D341Med (cell line): Measurements from ENCODE around the gene TIGD2.
"Not testable (repeated sequence)": the region's sequence is repeated elsewhere in the genome, so short reads cannot be mapped to it uniquely, and the experiment has no call there.

ENCODE experiments used
- DNase-seq: peaks from one replicate; pipeline ENCODE4 v3.0.0; 2012; ENCODE audit warnings: low spot score

The TIGD2 gene

DNA sequence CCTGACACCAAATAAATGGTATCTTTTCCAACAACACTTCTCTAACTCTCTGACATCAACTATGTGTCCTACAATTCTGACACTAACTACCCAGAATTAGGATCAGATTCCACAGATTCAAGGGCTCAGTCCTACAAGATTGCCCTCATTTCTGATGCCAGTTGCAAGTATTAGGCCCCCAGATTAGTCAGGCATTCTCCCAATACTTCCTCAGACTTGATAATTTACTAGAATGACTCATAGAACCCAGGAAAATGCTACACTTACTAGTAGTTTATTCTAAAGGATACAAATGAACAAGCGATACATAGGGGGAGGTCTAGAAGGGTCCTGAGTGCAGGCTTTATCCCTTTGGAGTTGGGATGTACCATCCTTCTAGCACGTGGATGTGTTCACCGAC, 8.5 kb downstream of the TIGD2 start:
- no peak for DNase-seq

DNA sequence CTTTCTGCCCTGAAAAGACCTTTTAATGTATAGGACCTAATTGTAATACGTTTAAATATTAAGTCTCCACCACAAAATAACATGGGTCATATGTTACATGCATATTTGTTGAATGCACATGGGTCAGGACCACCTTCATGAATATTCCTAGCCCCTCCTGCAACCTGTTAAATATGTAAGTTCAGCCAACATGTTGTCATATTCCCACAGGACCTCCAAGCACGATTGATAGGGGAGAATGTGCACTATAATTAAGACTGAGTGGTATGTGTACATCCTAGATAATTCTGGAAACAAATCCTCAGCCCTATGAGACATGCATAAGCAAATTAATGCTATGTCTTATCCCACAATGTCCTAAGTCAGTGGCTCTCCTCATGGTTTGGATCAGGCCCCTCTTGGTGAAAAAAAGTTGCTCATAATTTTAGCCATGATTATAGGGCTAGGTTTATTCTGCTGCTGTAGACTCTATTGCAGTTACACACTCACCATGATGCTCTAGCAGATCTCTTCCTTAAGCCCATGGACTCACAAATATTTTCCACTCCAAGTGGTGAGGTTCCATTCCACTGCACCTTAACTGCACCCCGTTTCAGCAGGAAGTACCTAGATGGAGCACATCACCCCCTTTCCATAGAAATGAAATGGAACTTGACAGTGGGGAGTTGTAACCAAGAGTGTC, 10.2 kb downstream of the TIGD2 start:
- DNase-seq, result no peak

DNA sequence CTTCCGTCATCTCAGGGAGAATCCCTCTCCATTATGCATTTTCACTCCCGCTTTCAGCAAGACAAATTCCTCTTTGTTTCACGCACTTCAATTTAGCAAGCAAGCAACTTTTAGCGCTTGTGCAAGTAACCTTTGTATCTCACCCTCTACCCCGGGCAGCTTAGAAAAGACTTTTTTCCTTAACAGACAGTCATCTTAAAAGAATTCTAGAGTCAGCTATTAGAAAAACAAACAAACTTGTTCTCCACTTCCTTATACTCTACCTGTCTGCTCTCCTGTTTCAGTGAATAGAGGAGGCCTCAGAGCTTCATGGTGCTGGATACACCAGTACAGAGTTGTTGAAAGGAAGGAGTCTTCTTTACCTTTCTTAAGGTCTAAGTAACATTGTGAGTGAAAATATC, 12.1 kb downstream of the TIGD2 start:
- DNase-seq, result no peak

DNA sequence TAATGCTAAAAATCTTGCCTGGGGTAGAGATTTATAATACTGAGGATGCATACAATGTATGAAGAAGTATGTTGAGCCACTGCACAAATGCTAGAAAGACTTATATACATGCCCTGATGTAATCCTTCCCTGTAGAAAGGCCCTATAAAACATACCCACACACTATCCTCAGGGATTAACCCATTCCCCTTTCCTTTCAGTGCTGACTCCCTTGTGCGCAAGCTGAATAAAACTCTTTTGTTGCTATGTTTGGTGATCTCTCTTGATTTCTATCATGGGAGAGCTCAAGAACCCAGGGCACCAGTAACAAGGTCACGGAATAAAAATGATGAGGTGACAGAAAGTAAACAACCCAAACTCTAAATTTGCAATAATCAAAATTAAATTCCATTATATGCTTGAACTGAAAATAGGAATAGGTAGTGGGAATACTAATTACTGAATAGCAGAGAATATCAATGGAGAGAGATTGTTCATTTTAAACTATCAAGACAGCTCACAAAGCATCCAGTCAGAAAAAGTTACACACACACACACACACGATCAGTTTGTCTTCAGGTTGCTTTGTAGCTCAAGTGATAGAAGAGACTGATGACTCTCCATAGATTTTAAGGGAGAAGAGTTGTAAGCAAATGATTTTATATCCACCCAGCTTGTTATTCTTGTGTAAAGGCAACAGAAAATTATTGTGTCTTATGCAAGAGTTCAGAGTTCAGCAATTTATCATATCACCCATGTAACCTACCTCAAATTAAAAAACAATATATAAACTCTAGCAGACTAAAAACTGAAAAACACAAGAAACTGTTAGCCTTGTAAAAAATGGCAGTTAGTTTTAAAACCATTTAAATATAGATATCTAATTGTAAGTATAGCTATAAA, 14.8 kb downstream of the TIGD2 start:
- DNase-seq, result no peak

DNA sequence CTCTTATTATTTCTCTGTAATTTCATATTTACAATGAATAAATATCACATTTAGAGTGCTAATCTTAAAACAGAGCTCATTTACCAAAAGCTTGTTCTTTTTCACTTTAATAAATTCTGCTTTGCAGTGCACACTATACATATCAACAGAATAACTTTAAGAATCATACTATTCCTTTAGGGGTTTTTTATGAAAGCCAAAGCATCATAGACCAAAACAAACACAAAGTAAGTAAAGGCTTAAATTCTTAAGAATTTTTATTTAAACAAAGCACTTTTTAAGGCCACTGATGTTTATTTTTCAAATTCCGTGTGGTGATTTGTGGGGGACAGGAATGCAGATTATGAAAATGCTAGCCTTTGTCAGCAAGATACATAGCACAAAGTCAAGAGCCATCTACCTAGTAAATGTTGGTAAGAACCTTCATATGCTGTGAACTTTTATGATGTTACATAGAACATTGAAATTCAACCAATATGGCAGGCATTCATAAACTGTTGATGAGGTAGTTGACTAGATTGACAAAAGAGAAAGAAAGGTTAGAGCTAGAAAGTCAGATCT, 17.8 kb downstream of the TIGD2 start:
- no peak for DNase-seq

DNA sequence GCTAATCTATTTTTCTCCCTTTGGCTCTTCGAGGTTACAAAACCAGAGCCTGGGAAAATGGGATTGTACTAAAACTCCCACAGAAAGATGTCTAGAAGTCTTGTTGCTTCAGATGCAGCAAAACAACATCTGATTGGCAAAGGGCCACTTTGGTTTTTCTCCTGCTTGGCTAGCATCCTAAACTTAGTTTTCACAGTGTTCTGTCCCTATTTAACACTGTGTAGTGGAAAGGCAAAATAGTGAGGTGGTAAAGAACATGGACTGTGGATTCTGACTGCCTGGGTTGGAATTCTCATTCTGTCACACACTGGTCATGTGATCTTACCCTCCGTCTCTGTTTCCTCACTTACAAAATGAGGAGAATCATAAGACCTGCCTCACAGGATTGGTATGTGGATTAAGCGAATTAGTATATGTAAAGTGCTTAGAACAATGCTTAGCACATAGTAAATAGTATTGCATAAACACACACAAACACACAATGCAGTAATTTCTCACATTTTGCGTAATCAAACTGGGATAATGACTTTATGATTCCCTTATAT, 23.5 kb downstream of the TIGD2 start:
- DNase-seq, result no peak

DNA sequence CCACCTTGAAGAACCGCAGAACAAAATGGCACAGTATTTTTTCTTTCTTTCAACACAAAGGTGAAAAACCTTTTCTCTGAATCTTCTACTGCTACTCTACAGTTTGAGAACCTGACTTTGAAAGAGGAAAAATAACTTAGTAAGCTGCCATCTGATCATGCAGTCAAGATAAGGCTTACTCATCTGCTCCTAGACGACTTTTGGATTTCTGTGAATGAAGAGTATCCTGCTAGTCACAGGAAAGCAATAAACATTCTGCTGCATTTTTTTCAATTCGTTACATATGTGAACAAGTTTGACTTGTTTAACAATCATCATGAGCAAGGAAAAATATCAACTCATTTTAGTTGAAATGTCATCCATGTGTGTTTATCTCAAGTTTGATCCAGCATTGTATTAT, 25.2 kb downstream of the TIGD2 start:
- DNase-seq, result no peak

DNA sequence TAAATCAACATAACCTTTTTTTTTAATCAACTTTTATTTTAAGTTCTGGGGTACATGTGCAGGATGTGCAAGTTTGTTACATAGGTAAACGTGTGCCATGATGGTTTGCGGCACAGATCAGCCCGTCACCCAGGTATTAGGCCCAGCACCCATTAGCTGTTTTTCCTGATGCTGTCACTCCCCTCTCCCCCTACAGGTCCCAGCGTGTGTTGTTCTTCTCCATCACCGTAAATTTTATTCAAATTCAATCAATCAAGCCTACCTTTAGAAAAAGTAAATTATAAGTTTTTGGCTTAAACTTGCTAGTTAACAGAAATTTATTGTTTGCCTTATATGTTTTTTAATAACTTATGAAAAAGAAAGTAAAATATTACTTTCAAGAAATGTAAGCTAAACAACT, 25.9 kb downstream of the TIGD2 start:
- DNase-seq, result no peak

DNA sequence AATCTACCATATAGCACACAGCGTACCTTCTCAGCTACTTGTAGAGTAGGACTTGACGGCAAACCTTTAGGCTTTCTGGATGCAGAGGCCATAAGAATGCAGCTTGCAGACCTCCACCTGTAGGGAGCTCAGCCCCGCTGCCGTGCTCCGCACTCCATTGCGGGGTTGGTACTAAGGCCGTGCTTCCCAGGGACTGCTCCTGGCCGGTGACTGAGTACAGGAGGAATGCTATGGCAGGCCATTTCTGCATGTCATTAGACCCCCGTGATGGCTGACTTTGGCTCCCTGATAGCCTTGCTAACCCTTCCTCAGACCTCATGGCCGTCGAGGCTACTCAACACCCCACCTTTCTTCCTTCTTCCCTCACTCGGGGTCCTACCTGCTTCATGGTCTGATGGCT, 26.4 kb downstream of the TIGD2 start:
- no peak for DNase-seq

DNA sequence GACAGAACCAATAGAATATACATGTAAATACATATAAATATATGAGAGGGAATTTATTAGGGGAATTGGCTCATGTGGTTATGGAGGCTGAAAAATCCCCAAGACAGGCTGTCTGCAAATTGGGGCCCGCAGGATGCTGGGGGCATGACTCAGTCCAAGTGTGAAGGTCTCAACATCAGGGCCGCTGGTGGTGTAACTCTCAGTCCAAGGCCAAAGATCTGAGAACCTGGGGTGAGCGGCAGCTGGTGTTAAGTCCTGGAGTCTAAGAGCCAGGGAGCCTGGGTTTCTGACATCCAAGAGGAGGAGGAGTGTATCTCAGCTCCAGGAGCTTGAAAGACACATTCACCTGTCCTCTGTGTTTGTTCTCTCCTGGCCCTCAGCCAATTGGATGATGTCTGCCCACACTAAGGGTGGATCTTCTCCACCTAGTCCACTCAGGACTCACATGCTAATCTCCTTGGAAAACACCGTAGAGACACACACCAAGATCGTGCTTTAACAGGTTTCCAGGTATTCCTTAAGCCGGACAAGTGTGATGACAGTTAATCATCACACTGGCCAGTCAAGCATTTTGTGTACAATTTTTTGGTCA, 28.9 kb downstream of the TIGD2 start:
- no peak for DNase-seq

DNA sequence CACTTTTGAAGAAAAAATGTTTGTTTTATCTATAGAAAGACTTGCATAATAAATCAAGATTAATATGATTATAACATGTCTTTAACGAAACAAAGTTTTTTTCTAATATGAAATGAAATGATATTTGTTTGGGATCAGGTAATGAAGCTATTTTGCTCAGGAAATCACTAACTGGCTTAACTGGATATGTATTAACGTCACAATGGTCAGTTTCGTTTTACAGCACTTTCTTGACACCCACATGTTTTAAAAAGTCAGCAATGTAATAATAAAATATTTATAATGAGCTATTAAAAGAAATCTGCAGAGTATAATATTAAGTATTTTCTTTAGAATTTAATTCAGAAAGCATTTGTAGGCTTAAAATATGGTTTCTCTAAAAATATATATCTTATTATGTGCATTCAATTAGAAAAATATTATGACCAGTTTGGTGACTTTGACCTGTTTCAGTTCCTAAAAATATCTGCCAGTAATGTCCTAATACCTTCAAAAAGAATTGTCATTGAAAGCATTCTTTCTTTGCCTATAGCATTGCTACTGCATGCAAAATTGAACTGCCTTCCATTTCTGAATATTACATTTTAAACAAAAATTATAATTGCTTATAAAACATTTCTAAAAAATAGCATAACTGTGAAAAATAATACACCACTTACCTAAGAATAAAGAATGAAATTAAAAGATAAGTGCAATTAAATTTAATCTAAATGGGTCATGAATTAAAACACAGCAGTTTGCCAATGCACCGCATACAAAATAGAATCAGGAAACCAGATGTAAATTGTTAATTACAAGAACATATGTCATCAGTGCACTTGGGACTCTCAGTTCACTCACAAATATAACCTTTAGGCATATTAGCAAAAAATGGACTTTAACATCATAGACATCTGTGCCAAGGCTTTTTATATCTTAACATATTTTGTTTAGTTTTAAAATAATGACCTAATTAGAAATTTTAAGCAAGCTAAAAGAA, 31.6 kb downstream of the TIGD2 start:
- DNase-seq, result no peak

DNA sequence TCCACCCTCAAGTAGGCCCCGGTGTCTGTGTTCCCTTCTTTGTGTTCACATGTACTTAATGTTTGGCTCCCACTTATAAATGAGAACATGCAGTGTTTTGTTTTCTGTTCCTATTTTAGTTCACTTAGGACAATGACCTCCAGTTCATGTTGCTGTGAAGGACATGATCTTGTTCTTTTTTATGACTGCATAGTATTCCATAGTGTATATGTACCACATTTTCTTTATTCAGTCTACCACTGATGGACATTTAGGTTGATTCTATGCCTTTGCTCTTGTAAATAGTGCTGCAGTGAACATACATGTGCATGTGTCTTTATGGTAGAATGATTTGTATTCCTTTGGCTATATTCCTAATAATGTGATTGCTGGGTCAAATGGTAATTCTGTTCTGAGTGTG, 33.3 kb downstream of the TIGD2 start:
- DNase-seq, result not testable (repeated sequence)

DNA sequence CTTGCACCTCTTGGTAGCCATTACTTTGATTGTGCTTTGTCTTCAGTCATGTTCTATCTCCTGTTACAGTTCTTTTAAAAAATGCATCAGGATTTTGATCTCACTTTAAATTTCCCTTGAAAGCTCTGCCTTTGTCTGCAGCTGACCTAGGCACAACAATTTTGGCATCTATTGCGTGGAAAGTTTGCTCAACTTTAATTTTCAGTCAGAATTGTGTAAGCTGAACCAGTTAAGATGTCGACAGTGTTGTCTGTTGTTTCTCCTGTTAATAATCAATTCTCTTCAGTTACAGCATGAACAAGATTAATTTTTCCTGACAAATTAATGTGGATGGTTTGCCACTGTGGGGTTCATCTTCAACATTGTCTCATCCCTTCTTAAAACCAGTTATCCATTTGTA, 34.9 kb downstream of the TIGD2 start:
- no peak for DNase-seq

DNA sequence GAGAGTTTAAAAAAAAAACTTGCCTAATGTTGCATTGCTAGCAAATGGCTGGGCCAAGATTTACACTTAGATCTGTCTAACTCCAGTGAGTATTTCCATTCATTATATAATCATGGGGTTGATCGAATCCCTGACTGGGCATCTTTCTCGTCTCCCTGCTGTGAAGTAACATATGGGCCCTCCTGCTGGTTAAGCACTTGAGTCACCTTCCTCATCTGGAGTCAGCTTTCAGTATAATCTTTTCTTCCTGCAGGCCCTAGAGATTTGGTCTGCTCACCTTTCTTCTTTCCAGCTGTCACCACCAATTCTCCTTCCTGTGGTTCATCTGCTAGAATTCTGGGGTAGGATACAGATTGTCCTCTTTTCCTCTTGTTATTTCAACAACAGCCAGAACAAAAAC, 41.6 kb downstream of the TIGD2 start:
- peak; percentile 78 for DNase-seq

DNA sequence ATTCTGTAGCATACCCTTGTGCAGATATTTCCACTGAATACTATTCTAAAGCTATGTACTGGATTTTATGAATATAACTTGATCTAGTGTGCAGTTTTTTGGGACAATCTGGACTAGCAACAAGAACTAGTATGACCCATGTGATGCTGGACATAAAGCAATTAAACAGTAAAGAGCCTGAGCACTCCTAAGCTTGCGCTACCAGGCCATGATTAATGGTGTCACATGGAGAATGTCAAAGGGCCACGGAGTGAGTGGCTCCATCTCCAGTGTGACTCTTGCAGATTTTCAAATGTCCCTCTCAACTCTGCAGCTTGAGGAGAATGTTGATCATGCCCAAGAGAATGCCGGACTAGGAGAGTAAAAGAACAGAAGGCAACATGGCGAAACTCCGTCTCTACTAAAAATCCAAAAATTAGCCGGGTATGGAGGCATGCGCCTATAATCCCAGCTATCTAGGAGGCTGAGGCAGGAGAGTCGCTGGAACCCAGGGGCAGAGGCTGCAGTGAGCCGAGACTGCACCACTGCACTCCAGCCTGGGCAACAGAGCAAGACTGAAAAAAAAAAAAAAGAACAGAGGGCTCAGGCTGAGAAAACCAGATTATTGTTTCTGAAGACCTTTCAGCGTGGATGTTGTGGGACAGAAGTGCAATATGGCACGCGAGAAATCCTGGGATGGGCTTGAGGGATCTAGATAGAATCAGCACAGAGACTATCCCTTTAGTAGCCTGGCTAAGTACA, 45.0 kb downstream of the TIGD2 start:
- no peak for DNase-seq

DNA sequence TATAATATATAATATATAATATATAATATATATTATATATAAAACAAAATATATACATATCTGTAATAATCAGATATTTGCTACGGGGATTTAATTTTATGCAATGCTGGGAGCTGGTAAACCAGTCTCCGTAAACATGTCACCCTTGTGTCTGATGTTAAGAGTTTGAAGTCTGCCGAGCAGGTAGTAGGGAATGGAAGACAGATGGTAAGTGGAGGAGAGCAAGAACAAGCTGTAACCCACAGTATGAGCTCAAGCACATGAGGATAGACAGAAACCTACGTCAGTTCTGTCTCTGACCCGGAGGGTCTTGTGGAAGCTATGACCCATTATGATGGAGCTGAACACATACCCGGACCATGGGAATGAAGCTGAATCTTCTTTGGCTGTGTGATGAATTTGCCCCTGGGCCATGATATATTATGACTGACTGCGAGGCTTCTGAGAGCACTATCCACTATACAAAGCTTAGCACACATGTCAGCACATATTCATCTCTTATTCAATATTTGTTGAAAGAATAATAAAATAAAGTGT, 46.2 kb downstream of the TIGD2 start:
- no peak for DNase-seq

DNA sequence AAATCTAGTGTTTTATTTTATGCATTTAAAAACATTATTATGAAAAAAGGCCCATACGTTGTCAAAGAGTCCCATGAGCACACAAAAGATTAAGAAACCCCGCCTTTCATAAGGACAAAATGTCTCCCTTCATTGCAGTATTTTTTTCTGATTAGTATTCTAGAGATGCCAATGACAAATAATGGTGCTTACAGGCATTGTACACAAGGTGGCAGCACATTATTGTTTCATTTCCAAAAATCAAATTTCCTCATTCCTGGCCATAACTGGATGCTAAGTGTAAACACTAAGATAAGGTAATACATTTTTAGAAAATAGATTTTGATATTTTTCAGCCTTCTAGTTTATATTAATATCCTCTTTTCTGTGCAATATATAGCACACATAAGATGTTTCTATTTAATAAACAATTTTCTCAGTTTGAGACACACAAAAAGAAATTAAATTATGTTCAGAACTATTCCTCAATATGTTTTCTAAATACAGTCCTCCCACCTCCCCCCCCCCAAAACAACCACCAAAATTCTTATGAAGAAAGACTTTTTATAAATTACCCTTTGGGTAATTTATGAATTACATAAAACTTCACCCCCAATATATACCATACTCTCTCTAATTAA, 47.7 kb downstream of the TIGD2 start:
- peak; percentile 45 for DNase-seq

DNA sequence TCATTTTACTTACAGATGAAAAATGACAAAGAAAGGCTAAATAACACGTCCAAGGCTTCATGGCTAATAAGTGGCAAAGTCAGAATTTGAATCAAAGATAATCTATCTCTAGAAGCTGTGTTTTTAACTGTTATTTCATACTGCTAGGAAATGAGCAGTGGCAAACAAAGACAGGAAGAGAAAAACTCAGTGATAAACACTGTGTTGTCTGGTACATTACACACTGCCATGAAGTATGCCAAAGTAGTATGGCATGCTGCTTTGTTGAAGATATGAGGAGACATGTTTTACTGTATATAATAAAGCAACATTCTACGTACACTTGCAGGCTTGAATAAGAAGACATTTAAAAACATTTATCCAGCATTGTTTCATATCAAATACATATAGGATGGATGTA, 49.5 kb downstream of the TIGD2 start:
- no peak for DNase-seq

DNA sequence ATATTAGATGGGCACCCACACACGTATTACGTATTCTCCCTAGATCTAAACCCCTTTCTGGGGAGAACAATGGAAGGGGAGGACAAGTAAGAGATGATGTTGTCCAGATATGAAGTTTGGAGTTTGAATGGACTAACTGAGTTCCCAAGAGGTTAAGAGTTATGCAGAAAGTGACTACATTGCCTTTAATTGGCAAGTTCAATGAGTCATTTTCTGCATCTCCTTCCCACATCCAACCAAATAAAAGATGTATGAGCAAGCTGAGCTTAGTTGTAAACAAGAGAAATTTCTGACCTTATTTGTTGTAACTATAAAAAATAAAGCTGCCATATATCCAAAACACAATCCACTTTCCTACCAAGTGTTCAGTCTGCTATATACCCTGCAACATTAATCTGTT, 50.5 kb downstream of the TIGD2 start:
- no peak for DNase-seq

DNA sequence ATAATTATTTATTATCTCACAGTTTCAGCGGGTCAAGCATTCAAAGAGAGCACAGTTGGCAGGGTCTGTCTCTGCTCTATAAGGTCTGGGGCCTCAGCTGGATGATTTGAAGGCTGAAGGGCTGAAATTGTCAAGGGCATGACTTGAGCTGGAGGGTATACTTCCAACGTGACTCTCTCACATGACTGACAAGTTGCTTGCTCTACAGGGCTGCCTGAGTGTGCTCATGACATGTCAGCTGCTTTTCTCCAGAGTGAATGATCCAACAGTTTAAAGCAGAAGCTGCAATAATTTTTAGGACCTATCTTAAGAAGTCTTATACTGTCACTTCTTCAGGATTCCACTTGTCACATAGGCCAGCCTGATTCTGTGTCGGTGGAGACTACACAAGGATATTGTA, 51.2 kb downstream of the TIGD2 start:
- no peak for DNase-seq
